ENCODE results near the gene NAV2.

NAV2 gene

GRCh38 chr11:19978668-19979518 lies 266.3 kb downstream of the NAV2 start:
- no peaks in the 10 kb centered on the region for H3K9me3 ChIP-seq (ENCODE audit: control insufficient read depth, low read length)
- H3K27me3 ChIP-seq (ENCODE audit: control insufficient read depth, insufficient read depth, low read length): no peaks in the 10 kb centered on the region
- no peaks in the 10 kb centered on the region for H3K36me3 ChIP-seq (ENCODE audit: control insufficient read depth, insufficient read depth, low read length)
- no peak overlapping the region for H3K9ac ChIP-seq (ENCODE audit: low read length)
- H3K4me3 ChIP-seq (ENCODE audit: low read length): no peak overlapping the region
- H3K4me1 ChIP-seq (ENCODE audit: control insufficient read depth, insufficient read depth, low read length): peaks cover 6% of the 10 kb centered on the region

- H3K9ac ChIP-seq (ENCODE audit: low read length): no peak overlapping the region
- no peaks in the 10 kb centered on the region for H3K36me3 ChIP-seq (ENCODE audit: control insufficient read depth, insufficient read depth, low read length)
- no peaks in the 10 kb centered on the region for H3K27me3 ChIP-seq (ENCODE audit: control insufficient read depth, insufficient read depth, low read length)
- H3K4me3 ChIP-seq (ENCODE audit: low read length): no peak overlapping the region
- H3K4me1 ChIP-seq (ENCODE audit: control insufficient read depth, insufficient read depth, low read length): peaks cover 6% of the 10 kb centered on the region
- no peaks in the 10 kb centered on the region for H3K9me3 ChIP-seq (ENCODE audit: control insufficient read depth, low read length)
These were observed 266.8 kb downstream of the NAV2 start for GRCh38 chr11:19979519-19979845.

GRCh38 chr11:19980388-19980787 lies 267.8 kb downstream of the NAV2 start:
- Histone ChIP-seq H3K27me3 (ENCODE audit: control insufficient read depth, insufficient read depth, low read length) (no peaks in the 10 kb centered on the region), H3K9me3 (ENCODE audit: control insufficient read depth, low read length) (no peaks in the 10 kb centered on the region), H3K4me3 (ENCODE audit: low read length) (no peak overlapping the region), H3K4me1 (ENCODE audit: control insufficient read depth, insufficient read depth, low read length) (peaks cover 6% of the 10 kb centered on the region), H3K9ac (ENCODE audit: low read length) (no peak overlapping the region), H3K36me3 (ENCODE audit: control insufficient read depth, insufficient read depth, low read length) (no peaks in the 10 kb centered on the region)

GRCh38 chr11:19980957-19981669 lies 268.5 kb downstream of the NAV2 start:
- H3K27me3 ChIP-seq (ENCODE audit: control insufficient read depth, insufficient read depth, low read length): no peaks in the 10 kb centered on the region
- H3K36me3 ChIP-seq (ENCODE audit: control insufficient read depth, insufficient read depth, low read length): no peaks in the 10 kb centered on the region
- no peak overlapping the region for H3K4me3 ChIP-seq (ENCODE audit: low read length)
- peaks cover 6% of the 10 kb centered on the region for H3K4me1 ChIP-seq (ENCODE audit: control insufficient read depth, insufficient read depth, low read length)
- H3K9ac ChIP-seq (ENCODE audit: low read length): no peak overlapping the region
- H3K9me3 ChIP-seq (ENCODE audit: control insufficient read depth, low read length): no peaks in the 10 kb centered on the region

- no peak overlapping the region for H3K4me3 ChIP-seq (ENCODE audit: low read length)
- no peaks in the 10 kb centered on the region for H3K9me3 ChIP-seq (ENCODE audit: control insufficient read depth, low read length)
- no peak overlapping the region for H3K9ac ChIP-seq (ENCODE audit: low read length)
- H3K36me3 ChIP-seq (ENCODE audit: control insufficient read depth, insufficient read depth, low read length): no peaks in the 10 kb centered on the region
- H3K4me1 ChIP-seq (ENCODE audit: control insufficient read depth, insufficient read depth, low read length): peaks cover 6% of the 10 kb centered on the region
- H3K27me3 ChIP-seq (ENCODE audit: control insufficient read depth, insufficient read depth, low read length): no peaks in the 10 kb centered on the region
These were observed 270.3 kb downstream of the NAV2 start for GRCh38 chr11:19982774-19983495.

GRCh38 chr11:19984048-19984742 lies 271.6 kb downstream of the NAV2 start:
- H3K9me3 ChIP-seq (ENCODE audit: control insufficient read depth, low read length): no peaks in the 10 kb centered on the region
- no peak overlapping the region for H3K4me3 ChIP-seq (ENCODE audit: low read length)
- H3K9ac ChIP-seq (ENCODE audit: low read length): no peak overlapping the region
- H3K4me1 ChIP-seq (ENCODE audit: control insufficient read depth, insufficient read depth, low read length): peaks cover 6% of the 10 kb centered on the region
- H3K36me3 ChIP-seq (ENCODE audit: control insufficient read depth, insufficient read depth, low read length): no peaks in the 10 kb centered on the region
- H3K27me3 ChIP-seq (ENCODE audit: control insufficient read depth, insufficient read depth, low read length): no peaks in the 10 kb centered on the region

- no peak overlapping the region for H3K4me3 ChIP-seq (ENCODE audit: low read length)
These were observed 272.5 kb downstream of the NAV2 start for GRCh38 chr11:19985111-19985510.

GRCh38 chr11:19987331-19987801 lies 274.7 kb downstream of the NAV2 start:
- Histone ChIP-seq H3K9me3 (ENCODE audit: control insufficient read depth, low read length) (no peaks in the 10 kb centered on the region), H3K27me3 (ENCODE audit: control insufficient read depth, insufficient read depth, low read length) (no peaks in the 10 kb centered on the region), H3K9ac (ENCODE audit: low read length) (no peak overlapping the region), H3K4me3 (ENCODE audit: low read length) (no peak overlapping the region), H3K36me3 (ENCODE audit: control insufficient read depth, insufficient read depth, low read length) (no peaks in the 10 kb centered on the region), H3K4me1 (ENCODE audit: control insufficient read depth, insufficient read depth, low read length) (no peaks in the 10 kb centered on the region)

More at GRCh38 chr11:19985111-19985510, 272.5 kb downstream of the NAV2 start:
- H3K9me3 ChIP-seq (ENCODE audit: control insufficient read depth, low read length): no peaks in the 10 kb centered on the region
- H3K4me1 ChIP-seq (ENCODE audit: control insufficient read depth, insufficient read depth, low read length): peaks cover 6% of the 10 kb centered on the region
- H3K36me3 ChIP-seq (ENCODE audit: control insufficient read depth, insufficient read depth, low read length): no peaks in the 10 kb centered on the region
- no peak overlapping the region for H3K9ac ChIP-seq (ENCODE audit: low read length)
- H3K27me3 ChIP-seq (ENCODE audit: control insufficient read depth, insufficient read depth, low read length): no peaks in the 10 kb centered on the region

DNA sequence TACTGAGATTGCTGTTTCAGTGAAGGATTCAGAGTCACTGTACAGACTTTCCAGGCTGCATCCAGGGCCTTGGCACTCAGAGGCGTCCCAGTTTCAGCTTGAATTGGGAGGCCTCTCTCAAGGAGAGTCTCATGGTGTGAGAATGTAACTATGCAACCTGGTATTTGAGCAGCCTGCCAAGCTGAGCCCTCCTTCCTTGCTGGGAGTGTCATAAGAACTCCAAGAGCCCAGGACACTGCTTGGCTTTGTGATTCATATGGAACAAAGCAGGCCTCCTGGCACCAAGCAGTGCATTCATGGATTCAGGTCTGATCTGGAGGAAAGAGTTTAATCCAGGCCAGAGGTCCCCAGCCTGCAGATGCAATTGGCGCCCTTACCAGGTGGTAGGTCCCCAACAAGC lies 276.0 kb downstream of the NAV2 start:
- no peaks in the 10 kb centered on the region for H3K36me3 ChIP-seq (ENCODE audit: control insufficient read depth, insufficient read depth, low read length)
- no peaks in the 10 kb centered on the region for H3K4me1 ChIP-seq (ENCODE audit: control insufficient read depth, insufficient read depth, low read length)
- no peaks in the 10 kb centered on the region for H3K27me3 ChIP-seq (ENCODE audit: control insufficient read depth, insufficient read depth, low read length)
- no peaks in the 10 kb centered on the region for H3K9me3 ChIP-seq (ENCODE audit: control insufficient read depth, low read length)
- H3K9ac ChIP-seq (ENCODE audit: low read length): no peak overlapping the region
- H3K4me3 ChIP-seq (ENCODE audit: low read length): no peak overlapping the region

DNA sequence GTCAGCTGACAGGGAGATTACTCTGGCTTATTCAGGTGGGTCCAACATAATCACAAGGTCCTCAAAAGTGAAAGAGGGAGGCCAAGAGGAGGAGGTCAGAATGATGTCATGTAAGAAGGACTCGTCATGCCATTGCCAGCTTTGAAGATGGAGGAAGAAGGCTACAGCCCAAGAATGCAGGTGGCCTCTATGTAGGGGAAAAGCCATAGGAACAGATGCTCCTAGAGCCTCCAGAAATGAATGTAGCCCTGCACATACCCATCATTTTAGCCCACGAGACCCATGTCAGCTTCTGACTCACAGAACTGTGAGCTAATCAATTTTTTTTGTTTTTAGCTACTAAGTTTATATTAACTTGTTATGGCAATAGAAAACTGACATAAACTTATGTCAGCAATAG lies 276.6 kb downstream of the NAV2 start:
- Histone ChIP-seq H3K36me3 (ENCODE audit: control insufficient read depth, insufficient read depth, low read length) (no peaks in the 10 kb centered on the region), H3K9me3 (ENCODE audit: control insufficient read depth, low read length) (no peaks in the 10 kb centered on the region), H3K4me3 (ENCODE audit: low read length) (no peak overlapping the region), H3K4me1 (ENCODE audit: control insufficient read depth, insufficient read depth, low read length) (no peaks in the 10 kb centered on the region), H3K9ac (ENCODE audit: low read length) (no peak overlapping the region), H3K27me3 (ENCODE audit: control insufficient read depth, insufficient read depth, low read length) (no peaks in the 10 kb centered on the region)

DNA sequence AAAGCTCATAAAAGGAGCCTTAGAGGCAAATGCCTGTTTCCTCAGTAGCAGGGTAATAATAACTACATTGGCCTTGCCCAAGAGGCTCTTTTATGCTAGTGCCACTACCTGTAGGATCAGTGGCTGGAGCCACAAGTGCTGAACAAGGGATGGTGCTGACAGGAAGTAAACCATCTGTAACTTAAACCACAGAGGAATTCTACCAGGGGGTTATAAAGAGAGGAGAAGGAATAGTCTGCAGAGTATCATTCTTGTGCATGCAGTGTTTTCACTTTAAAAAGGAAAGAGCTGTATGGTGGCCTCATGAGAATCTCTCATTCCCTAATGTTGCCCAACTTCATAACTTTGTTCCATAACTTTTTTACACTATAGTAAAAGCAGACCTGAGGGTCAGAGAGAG lies 279.5 kb downstream of the NAV2 start:
- H3K36me3 ChIP-seq (ENCODE audit: control insufficient read depth, insufficient read depth, low read length): no peaks in the 10 kb centered on the region
- H3K9me3 ChIP-seq (ENCODE audit: control insufficient read depth, low read length): no peaks in the 10 kb centered on the region
- peaks cover 5% of the 10 kb centered on the region for H3K4me1 ChIP-seq (ENCODE audit: control insufficient read depth, insufficient read depth, low read length)
- no peaks in the 10 kb centered on the region for H3K27me3 ChIP-seq (ENCODE audit: control insufficient read depth, insufficient read depth, low read length)
- no peak overlapping the region for H3K9ac ChIP-seq (ENCODE audit: low read length)
- H3K4me3 ChIP-seq (ENCODE audit: low read length): no peak overlapping the region
